Measurements from ENCODE around the gene TXNDC9. TPM values are rescaled to one million over a fixed set of nuclear protein-coding genes. Genes with fewer than 3 reads are reported as not detected.

Gene TXNDC9
- total and polyA plus RNA-seq, 2 of the 8 experiments (the other 6 are each of a cell fraction or from before 2014, with no cell fraction given) = 12.9 to 35.6 TPM

DNA sequence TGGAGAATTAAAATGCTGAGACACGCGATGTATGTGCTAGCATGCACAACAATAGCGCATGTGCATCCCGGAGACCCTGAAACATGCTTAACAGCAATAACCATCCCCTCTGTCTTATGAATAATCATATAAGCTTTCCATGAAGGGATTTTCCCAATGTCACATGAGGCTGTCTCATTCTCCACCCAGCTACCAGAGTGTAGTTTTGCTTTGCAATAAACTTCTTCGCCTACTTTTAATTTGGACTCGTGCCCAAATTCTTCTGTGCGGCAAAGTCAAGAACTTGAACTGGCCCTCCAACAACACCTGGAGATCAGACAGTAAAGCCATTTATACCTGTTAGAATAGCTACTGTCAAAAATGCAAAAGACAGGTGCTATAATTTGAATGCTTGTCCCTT, 50.6 kb downstream of the TXNDC9 start:
- no peak overlapping the region for H2BK120ac ChIP-seq (replicated peaks; ENCODE audit: low read depth, low read length)
- no peak overlapping the region for H3K56ac ChIP-seq (replicated peaks; ENCODE audit: insufficient read length, low read depth, low read length)
- H3K9ac ChIP-seq (replicated peaks in 1 of 4; ENCODE audit: extremely low read depth in 1 of 4, low read depth in 3 of 4, low read length in 3 of 4) = no peak overlapping the region
- no peak overlapping the region for H2BK20ac ChIP-seq (ENCODE audit: low read length)
- DNase-seq (ENCODE audit: low read depth in 1 of 2, low spot score in 2 of 2) = no peak
- no peak overlapping the region for H2BK12ac ChIP-seq (ENCODE audit: low read depth, low read length)
- H3K18ac ChIP-seq (ENCODE audit: extremely low read depth, low read length) = no peak overlapping the region
- H3K4me3 ChIP-seq (ENCODE audit: extremely low read depth in 1 of 4, insufficient read depth in 2 of 4, low read depth in 3 of 4, low read length in 4 of 4) = no peak overlapping the region
- CTCF ChIA-PET (ENCODE audit: partially characterized antibody) = interaction anchor here (1.4 kb wide), 1 partner anchor 10 kb away, joined by 3 read pairs; no protein-coding TSS in a partner anchor
- H3K4me2 ChIP-seq (ENCODE audit: insufficient read depth in 1 of 2, low read depth in 2 of 2, low read length in 2 of 2) = no peak overlapping the region
- no peaks in the 10 kb centered on the region for H3K36me3 ChIP-seq (ENCODE audit: control insufficient read depth in 2 of 4, insufficient read depth in 4 of 4, low read length in 3 of 4)
- H3K4ac ChIP-seq (replicated peaks; ENCODE audit: insufficient read length, low read depth, low read length) = no peak overlapping the region
- FAIRE-seq = no peak
- no peaks in the 10 kb centered on the region for H4K20me1 ChIP-seq (replicated peaks in 1 of 2; ENCODE audit: control insufficient read depth in 1 of 2, insufficient read depth in 2 of 2, low read length in 2 of 2)
- H2AFZ ChIP-seq (ENCODE audit: low read length) = no peak overlapping the region
- no peak overlapping the region for H3K14ac ChIP-seq (ENCODE audit: insufficient read length)
- no peaks in the 10 kb centered on the region for H3K9me3 ChIP-seq (ENCODE audit: insufficient read depth in 2 of 2, low read depth in 1 of 2, low read length in 1 of 2)
- no peak overlapping the region for H3K23ac ChIP-seq (ENCODE audit: insufficient read length)
- H3K79me2 ChIP-seq (ENCODE audit: control insufficient read depth in 1 of 2, insufficient read depth in 2 of 2, low read length in 2 of 2) = no peaks in the 10 kb centered on the region
- H2BK15ac ChIP-seq (ENCODE audit: low read length) = no peak overlapping the region
- POLR2A ChIA-PET (ENCODE audit: partially characterized antibody) = no interaction called here
- H2BK5ac ChIP-seq (ENCODE audit: low read depth, low read length) = no peak overlapping the region
- no peak overlapping the region for H4K5ac ChIP-seq (ENCODE audit: insufficient read length, low read depth, low read length)
- no peaks in the 10 kb centered on the region for H3K23me2 ChIP-seq (ENCODE audit: low read depth, low read length)
- TF ChIP-seq POLR2AphosphoS5 (IDR thresholded peaks at IDR 0.05; ENCODE audit: low read depth, low read length) = no peak
- no peak for TF ChIP-seq TBP (IDR thresholded peaks at IDR 0.05; ENCODE audit: low read depth, low read length)
- TF ChIP-seq, protein P1, sequence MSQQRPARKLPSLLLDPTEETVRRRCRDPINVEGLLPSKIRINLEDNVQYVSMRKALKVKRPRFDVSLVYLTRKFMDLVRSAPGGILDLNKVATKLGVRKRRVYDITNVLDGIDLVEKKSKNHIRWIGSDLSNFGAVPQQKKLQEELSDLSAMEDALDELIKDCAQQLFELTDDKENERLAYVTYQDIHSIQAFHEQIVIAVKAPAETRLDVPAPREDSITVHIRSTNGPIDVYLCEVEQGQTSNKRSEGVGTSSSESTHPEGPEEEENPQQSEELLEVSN (IDR thresholded peaks at IDR 0.05) = no peak
- H4K8ac ChIP-seq (ENCODE audit: extremely low read depth, insufficient read depth, low read length) = no peak overlapping the region
- H4K91ac ChIP-seq (replicated peaks; ENCODE audit: insufficient read length, low read length) = no peak overlapping the region
- WGBS, 2 experiments (ENCODE audit: extremely low coverage in 1 of 2, insufficient coverage in 1 of 2, insufficient read length in 1 of 2, insufficient replicate concordance in 2 of 2, low coverage in 1 of 2, low lambda C conversion rate in 2 of 2, missing lambda C conversion rate in 1 of 2) = 92% methylated on average over 7 of the region's 7 CpGs; no CpG with 5 or more reads in 1 of the 2 experiments
- no peak overlapping the region for H3K27ac ChIP-seq (ENCODE audit: low read depth, low read length)
- no peak overlapping the region for H2AK5ac ChIP-seq (ENCODE audit: low read depth, low read length)
- no peaks in the 10 kb centered on the region for H3K79me1 ChIP-seq (ENCODE audit: low read depth, low read length)
- H3K27me3 ChIP-seq (replicated peaks in 1 of 4; ENCODE audit: control insufficient read depth in 3 of 4, extremely low read depth in 1 of 4, insufficient read depth in 3 of 4, low read length in 3 of 4) = no peaks in the 10 kb centered on the region
- peaks cover 0 to 3% (median 0%) of the 10 kb centered on the region in 4 experiments; a peak in 1 of 7 replicates for H3K4me1 ChIP-seq (replicated peaks in 1 of 4; ENCODE audit: control insufficient read depth in 3 of 4, insufficient read depth in 4 of 4, low read length in 3 of 4)
